IMR-90 (cell line): ENCODE results near the gene SQSTM1. TPM values are rescaled to one million over a fixed set of nuclear protein-coding genes. Genes with fewer than 3 reads are reported as not detected.
"Not testable (repeated sequence)": the region's sequence is repeated elsewhere in the genome, so short reads cannot be mapped to it uniquely, and the experiment has no call there.

Experiments
- ATAC-seq: fragments of 200-7000 bp; cut with Tn5 transposase; 2 replicates; pipeline ENCODE4 v1.9.1; 2020; ENCODE audit warnings: low read depth, mild to moderate bottlenecking, moderate library complexity
- BruUV-seq: library from RNA; stranded (reverse); fragments of 400-500 nt; replicated peaks from 2 replicates; lab custom pipeline; 2021; lab: Mats Ljungman, UMichigan
- CTCF ChIA-PET: fragments of 300-600 bp; formaldehyde crosslinking; extraction: SDS; loops from one replicate; lab custom pipeline; 2021; ENCODE audit warnings: antibody characterized with exemption; lab: Yijun Ruan, JAX
- POLR2A ChIA-PET: fragments of 300-600 bp; sonication (Branson Sonifier 250); formaldehyde crosslinking; loops from one replicate; lab custom pipeline; 2022; ENCODE audit warnings: antibody characterized with exemption; ENCODE audit not compliant: unreplicated experiment; lab: Charles Lee
- DNase-seq: peaks from one replicate; pipeline ENCODE4 v3.0.0; 2013
- H2AFZ ChIP-seq: replicated peaks from 2 replicates; pipeline ENCODE3; 2013; ENCODE audit warnings: low read length, mild to moderate bottlenecking; ENCODE audit not compliant: poor library complexity
- H2AK5ac ChIP-seq: 2 replicates; pipeline ENCODE4 v1.6.1; 2013; ENCODE audit warnings: low read depth, low read length, inconsistent platforms
- H2AK9ac ChIP-seq: replicated peaks from 2 replicates; pipeline ENCODE3; 2013; ENCODE audit warnings: mild to moderate bottlenecking, low read depth, low read length, moderate library complexity; ENCODE audit not compliant: poor library complexity
- H2BK120ac ChIP-seq: 2 replicates; pipeline ENCODE4 v1.6.1; 2013; ENCODE audit warnings: low read depth, low read length, inconsistent platforms
- H2BK15ac ChIP-seq: 3 replicates; pipeline ENCODE4 v1.6.1; 2013; ENCODE audit warnings: low read depth, low read length, inconsistent platforms
- H2BK20ac ChIP-seq: 2 replicates; pipeline ENCODE4 v1.6.1; 2013; ENCODE audit warnings: low read depth, mild to moderate bottlenecking, inconsistent platforms, low read length, moderate library complexity
- H2BK5ac ChIP-seq: 2 replicates; pipeline ENCODE4 v1.6.1; 2013; ENCODE audit warnings: mild to moderate bottlenecking, low read depth, low read length, inconsistent platforms; ENCODE audit not compliant: poor library complexity, severe bottlenecking
- H3K14ac ChIP-seq: replicated peaks from 2 replicates; pipeline ENCODE4 v1.6.1; 2013; ENCODE audit warnings: low read depth, low read length, inconsistent platforms
- H3K18ac ChIP-seq: 2 replicates; pipeline ENCODE4 v1.6.1; 2013; ENCODE audit warnings: low read depth, low read length, control low read depth
- H3K23ac ChIP-seq: 2 replicates; pipeline ENCODE4 v1.6.1; 2013; ENCODE audit warnings: low read depth, low read length, inconsistent platforms
- H3K27ac ChIP-seq: 2 replicates; pipeline ENCODE4 v1.5.1; 2013; ENCODE audit warnings: mild to moderate bottlenecking, control low read depth, low read length; ENCODE audit not compliant: insufficient read depth
- H3K27me3 ChIP-seq: 2 replicates; pipeline ENCODE4 v1.6.1; 2013; ENCODE audit warnings: low read length; ENCODE audit not compliant: control insufficient read depth, insufficient read depth
- H3K36me3 ChIP-seq: 2 replicates; pipeline ENCODE4 v1.6.1; 2013; ENCODE audit warnings: low read length, mixed read lengths; ENCODE audit not compliant: control insufficient read depth, insufficient read depth
- H3K4ac ChIP-seq: 2 replicates; pipeline ENCODE4 v1.6.1; 2013; ENCODE audit warnings: low read depth, low read length, inconsistent platforms
- H3K4me1 ChIP-seq: 2 replicates; pipeline ENCODE4 v1.6.1; 2013; ENCODE audit warnings: low read length, mixed read lengths; ENCODE audit not compliant: control insufficient read depth, insufficient read depth
- H3K4me2 ChIP-seq: 2 replicates; pipeline ENCODE4 v1.6.1; 2013; ENCODE audit warnings: low read depth, mild to moderate bottlenecking, control low read depth, low read length, moderate library complexity
- H3K4me3 ChIP-seq: 2 replicates; pipeline ENCODE4 v1.5.1; 2013; ENCODE audit warnings: low read depth, mild to moderate bottlenecking, control low read depth, low read length, moderate library complexity; ENCODE audit not compliant: insufficient read depth
- H3K56ac ChIP-seq: 2 replicates; pipeline ENCODE4 v1.6.1; 2013; ENCODE audit warnings: low read length, inconsistent platforms; ENCODE audit not compliant: insufficient read depth; ENCODE audit errors: extremely low read depth
- H3K79me1 ChIP-seq, 2 experiments: 2 replicates each; pipeline ENCODE4 v1.6.1; 2013; ENCODE audit warnings: low read length in 2 of 2, inconsistent platforms in 1 of 2, low read depth in 1 of 2
- H3K9ac ChIP-seq: 2 replicates; pipeline ENCODE4 v1.6.1; 2013; ENCODE audit warnings: low read depth, low read length, control low read depth
- H3K9me1 ChIP-seq: 2 replicates; pipeline ENCODE4 v1.6.1; 2013; ENCODE audit warnings: low read length, inconsistent platforms; ENCODE audit not compliant: insufficient read depth
- H3K9me3 ChIP-seq: 2 replicates; pipeline ENCODE4 v1.6.1; 2013; ENCODE audit warnings: low read length; ENCODE audit not compliant: control insufficient read depth, insufficient read depth
- H4K20me1 ChIP-seq: 2 replicates; pipeline ENCODE4 v1.6.1; 2013; ENCODE audit warnings: low read length, inconsistent platforms; ENCODE audit not compliant: insufficient read depth
- H4K5ac ChIP-seq: 2 replicates; pipeline ENCODE4 v1.6.1; 2013; ENCODE audit warnings: mild to moderate bottlenecking, low read depth, low read length, control low read depth
- H4K8ac ChIP-seq, 2 experiments: 2 replicates each; pipeline ENCODE4 v1.6.1; 2013; ENCODE audit warnings: low read depth in 2 of 2, low read length in 2 of 2, control low read depth in 1 of 2, inconsistent platforms in 1 of 2
- H4K91ac ChIP-seq: 2 replicates; pipeline ENCODE4 v1.6.1; 2013; ENCODE audit warnings: low read depth, low read length, inconsistent platforms; ENCODE audit not compliant: insufficient read depth
- CEBPB ChIP-seq: IDR thresholded peaks from 2 replicates; pipeline ENCODE4 v1.6.1; 2012; ENCODE audit warnings: low read depth, low read length, improper control_type of control experiment
- FOS ChIP-seq: fragments of 150-350 bp; IDR thresholded peaks from 2 replicates; pipeline ENCODE4 v1.6.1; 2016; ENCODE audit warnings: low read depth, low read length
- MXI1 ChIP-seq: IDR thresholded peaks from 2 replicates; pipeline ENCODE4 v1.6.1; 2012; ENCODE audit warnings: low read depth, mild to moderate bottlenecking, low read length, moderate library complexity, borderline replicate concordance
- NFE2L2 ChIP-seq: fragments of 150-350 bp; IDR thresholded peaks from 2 replicates; pipeline ENCODE4 v1.6.1; 2016; ENCODE audit warnings: low read depth, mild to moderate bottlenecking, low read length
- POLR2A ChIP-seq: IDR thresholded peaks from 2 replicates; pipeline ENCODE4 v1.6.1; 2012; ENCODE audit warnings: mild to moderate bottlenecking, low read depth, low read length
- RCOR1 ChIP-seq: IDR thresholded peaks from 2 replicates; pipeline ENCODE4 v1.6.1; 2012; ENCODE audit warnings: mild to moderate bottlenecking, low read length, improper control_type of control experiment; ENCODE audit not compliant: insufficient replicate concordance
- USF2 ChIP-seq: fragments of 150-350 bp; IDR thresholded peaks from 2 replicates; pipeline ENCODE4 v1.6.1; 2017; ENCODE audit warnings: mild to moderate bottlenecking, antibody characterized with exemption, low read length, low read depth
- WGBS, 2 experiments: methylation state at CpG; one replicate each; pipeline versions ENCODE4 v1.1.5 to v1.1.7; 2013; ENCODE audit warnings: missing lambda C conversion rate in 2 of 2; ENCODE audit not compliant: insufficient read length in 1 of 2; ENCODE audit errors: extremely low coverage in 2 of 2; 5-methylcytosine and 5-hydroxymethylcytosine counted together
- dilution Hi-C: fragments of 300-500 bp; cut with HindIII; formaldehyde crosslinking; loops from one replicate; pipeline ENCODE4 v1.14.3; 2018; ENCODE audit warnings: low sequenced_read_pairs; ENCODE audit not compliant: unreplicated experiment
- in situ Hi-C: fragments of 300-500 bp; cut with MboI; formaldehyde crosslinking; loops from 3 replicates; pipeline ENCODE4 v1.14.3; 2019; ENCODE audit warnings: low sequenced_read_pairs, inconsistent platforms, mixed read lengths
- intact Hi-C: fragments of 100-400 bp; cut with micrococcal nuclease; formaldehyde crosslinking; loops from 2 replicates; pipeline ENCODE4 v1.10.0; 2022
- polyA plus RNA-seq, 3 experiments: library from polyadenylated mRNA; depleted of rRNA; stranded (reverse); fragments of >200 nt; gene quantifications; 2 replicates each; pipeline ENCODE4 v1.2.3, GENCODE V29; 2012; ENCODE audit warnings: low replicate concordance in 1 of 3
- total RNA-seq: library from RNA; depleted of rRNA; stranded (reverse); fragments of >200 nt; gene quantifications from 2 replicates; pipeline ENCODE4 v1.2.3, GENCODE V29; 2012

The SQSTM1 gene
- total and polyA plus RNA-seq, 2 of the 4 experiments (the other 2 are of a cell fraction): 152 to 184 TPM

- Histone ChIP-seq H2BK5ac (no peak overlapping the region), H3K9me3 (no peaks in the 10 kb centered on the region), H2AK5ac (no peak overlapping the region), H3K14ac (no peak overlapping the region), H4K91ac (no peak overlapping the region), H4K8ac (no peak overlapping the region), H2AK9ac (no peak overlapping the region), H3K36me3 (no peaks in the 10 kb centered on the region), H2BK120ac (no peak overlapping the region), H3K4me1 (no peaks in the 10 kb centered on the region), H3K4me2 (no peak overlapping the region), H3K18ac (no peak overlapping the region), H4K5ac (no peak overlapping the region), H2AFZ (no peak overlapping the region), H2BK15ac (no peak overlapping the region), H3K4ac (no peak overlapping the region), H3K79me1 (no peaks in the 10 kb centered on the region), H4K20me1 (no peaks in the 10 kb centered on the region), H3K9me1 (no peaks in the 10 kb centered on the region), H2BK20ac (no peak overlapping the region), H3K9ac (no peak overlapping the region), H3K27me3 (no peaks in the 10 kb centered on the region), H3K56ac (no peak overlapping the region), H3K4me3 (no peak overlapping the region), H3K27ac (no peak overlapping the region), H3K23ac (no peak overlapping the region)
- no peak for TF ChIP-seq RCOR1
- TF ChIP-seq FOS: no peak
- no peak for TF ChIP-seq NFE2L2
- TF ChIP-seq POLR2A: no peak
- no peak for TF ChIP-seq MXI1
- TF ChIP-seq USF2: no peak
- no peak for TF ChIP-seq CEBPB
- WGBS, 2 experiments: 94% methylated on average over 5 of the region's 7 CpGs; no CpG with 5 or more reads in 1 of the 2 experiments
- intact Hi-C loops: no loop called here
- BruUV-seq: no TSS peak
- ATAC-seq: no peak
- POLR2A ChIA-PET: no interaction called here
- in situ Hi-C loops: no loop called here
- no peak for DNase-seq
- dilution Hi-C loops: no loop called here
- CTCF ChIA-PET: no interaction called here
Observed at GRCh38 chr5:179788193-179788854, 32.4 kb upstream of the SQSTM1 start.

- H2BK20ac ChIP-seq, BruUV-seq, H3K27ac ChIP-seq, H2BK120ac ChIP-seq, H3K9ac ChIP-seq, H3K36me3 ChIP-seq, H3K14ac ChIP-seq, dilution Hi-C loops, H4K91ac ChIP-seq, H3K56ac ChIP-seq, DNase-seq, ATAC-seq, H3K79me1 ChIP-seq, H4K8ac ChIP-seq, H2BK5ac ChIP-seq, intact Hi-C loops, H3K27me3 ChIP-seq, H2BK15ac ChIP-seq, H3K9me3 ChIP-seq, in situ Hi-C loops, H4K5ac ChIP-seq, H3K9me1 ChIP-seq, H3K23ac ChIP-seq, H3K4me1 ChIP-seq, H3K4ac ChIP-seq, H2AFZ ChIP-seq, H3K4me3 ChIP-seq, H3K18ac ChIP-seq, H4K20me1 ChIP-seq, CTCF ChIA-PET, H2AK5ac ChIP-seq, POLR2A ChIA-PET, H2AK9ac ChIP-seq, H3K4me2 ChIP-seq: not testable (repeated sequence)
- WGBS, 2 experiments: 93% methylated on average over 5 of the region's 9 CpGs; no CpG with 5 or more reads in 1 of the 2 experiments
Observed at GRCh38 chr5:179789278-179789677, 31.4 kb upstream of the SQSTM1 start.
